Stomach (tissue), 9 donors: ENCODE results near the gene ZNF628. TPM values are rescaled to one million over a fixed set of nuclear protein-coding genes. Genes with fewer than 3 reads are reported as not detected.

ENCODE experiments used
- DNase-seq, 2 donors: peaks; one replicate each; pipeline versions ENCODE4 v3.0.0 to v3.0.0-alpha.2; 2013 to 2019
- H3K27ac ChIP-seq, 5 donors: fragments of 200-600 bp in 4 of 5; sonication (generic) in 4 of 5; one replicate each; pipeline ENCODE4 v1.5.1; 2013 to 2019; ENCODE audit warnings: mild to moderate bottlenecking in 1 of 5, moderate library complexity in 1 of 5
- H3K27me3 ChIP-seq, 3 donors: fragments of 200-600 bp; sonication (generic); one replicate each; pipeline ENCODE4 v1.5.1; 2017 to 2019; ENCODE audit warnings: mixed run types in 1 of 3
- H3K36me3 ChIP-seq, 4 donors: fragments of 200-600 bp; sonication (generic); 1 replicate in 3 of 4; 2 replicates in 1 of 4; pipeline ENCODE4 v1.5.1; 2016 to 2019
- H3K4me1 ChIP-seq, 4 donors: fragments of 200-600 bp; sonication (generic); one replicate each; pipeline ENCODE4 v1.5.1; 2016 to 2019
- H3K4me3 ChIP-seq, 4 donors: fragments of 200-600 bp; sonication (generic) in 3 of 4; one replicate each; pipeline ENCODE4 v1.5.1; 2016 to 2019; ENCODE audit warnings: mild to moderate bottlenecking in 1 of 4
- H3K9me3 ChIP-seq, 4 donors: fragments of 200-600 bp; sonication (generic); one replicate each; pipeline ENCODE4 v1.5.1; 2016 to 2019
- EP300 ChIP-seq: sonication (generic); formaldehyde crosslinking; IDR thresholded peaks from one replicate; pipeline ENCODE4 v1.6.1; 2017; ENCODE audit warnings: antibody characterized with exemption
- POLR2A ChIP-seq, 4 donors: fragments of 450-650 bp; IDR thresholded peaks; one replicate each; pipeline ENCODE4 v1.6.1; 2016; ENCODE audit warnings: antibody characterized with exemption in 4 of 4, control low read depth in 2 of 4, mild to moderate bottlenecking in 1 of 4, moderate library complexity in 1 of 4
- POLR2AphosphoS5 ChIP-seq, 3 donors: sonication (generic); formaldehyde crosslinking; IDR thresholded peaks; one replicate each; pipeline ENCODE4 v1.6.1; 2016; ENCODE audit warnings: antibody characterized with exemption in 3 of 3
- WGBS, 5 donors: extraction: QIAGEN DNeasy Blood & Tissue Kit in 3 of 5; methylation state at CpG; one replicate each; pipeline versions ENCODE4 v1.1.5 to v1.1.7; 2013 to 2018; 5-methylcytosine and 5-hydroxymethylcytosine counted together
- intact Hi-C: fragments of 100-400 bp; cut with DNase I; formaldehyde crosslinking; loops from one replicate; pipeline ENCODE4 v1.15.1; 2023; ENCODE audit warnings: low total_unique reads
- polyA plus RNA-seq, 3 donors: library from polyadenylated mRNA; stranded (reverse); fragments of 200-250 nt; gene quantifications; one replicate each; pipeline ENCODE4 v1.2.3, GENCODE V29; 2013
- total RNA-seq, 5 donors: library from RNA; depleted of rRNA; stranded (reverse); fragments of >200 nt; gene quantifications; one replicate each; pipeline versions ENCODE4 v1.1.0 to v1.2.3, GENCODE V29; 2014 to 2016
- TF ChIP-seq, protein P1 (sequence below), 7 experiments: fragments of 450-650 bp in 4 of 7; fragments of 200-600 bp in 3 of 7; sonication (generic) in 3 of 7; IDR thresholded peaks; one replicate each; pipeline ENCODE4 v1.5.1; 2016 to 2019; ENCODE audit warnings: antibody characterized with exemption in 7 of 7, control low read depth in 2 of 7, mild to moderate bottlenecking in 1 of 7
- donor health status: healthy with polysubstance abuse.
- donor health status: Bipolar disorder and iron deficiency.
- donor health status: healthy.

The ZNF628 gene
- total and polyA plus RNA-seq, 8 donors = 0.58 to 16.1 (median 5.0) TPM

DNA sequence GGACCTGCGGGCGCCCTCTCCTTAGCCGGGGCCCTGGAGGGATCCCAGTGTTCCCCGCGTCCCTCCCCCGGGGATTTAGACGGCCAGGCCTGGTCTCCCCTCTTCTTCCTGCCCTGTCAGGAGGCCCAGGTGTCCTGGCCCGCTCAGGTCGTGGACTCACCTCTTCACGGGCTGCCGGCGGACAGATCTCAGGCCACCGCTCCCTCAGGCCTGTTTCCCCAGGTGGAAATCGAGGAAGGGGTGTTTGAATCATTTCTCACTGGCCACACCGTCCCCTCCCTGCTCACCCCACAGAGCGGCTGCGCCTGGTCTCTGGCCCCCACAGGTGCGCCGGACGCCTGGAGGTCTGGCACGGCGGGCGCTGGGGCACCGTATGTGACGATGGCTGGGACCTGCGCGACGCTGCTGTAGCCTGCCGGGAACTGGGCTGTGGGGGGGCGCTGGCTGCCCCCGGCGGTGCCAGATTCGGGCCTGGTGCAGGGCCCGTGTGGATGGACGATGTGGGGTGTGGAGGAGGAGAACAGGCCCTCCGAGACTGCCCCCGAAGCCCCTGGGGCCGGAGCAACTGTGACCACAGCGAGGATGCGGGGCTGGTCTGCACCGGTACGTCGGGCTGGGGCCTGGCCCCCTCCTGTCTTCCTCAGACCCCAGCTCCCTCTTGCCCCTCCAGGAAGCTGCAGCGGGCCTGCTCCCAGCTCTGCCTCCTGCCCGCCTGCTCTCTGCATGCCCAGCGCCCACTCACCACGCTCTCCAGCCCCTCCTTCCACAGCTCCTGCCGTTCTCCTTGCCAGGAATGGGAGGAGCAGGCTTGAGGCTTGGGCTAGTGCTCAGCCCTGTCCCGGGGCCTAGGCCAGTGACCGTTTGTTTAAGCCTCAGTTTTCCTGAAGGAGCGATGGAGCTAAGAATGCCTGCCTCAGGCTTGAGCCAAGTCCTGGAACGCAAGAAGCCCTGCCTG is 14.3 kb downstream of the ZNF628 start:
- Histone ChIP-seq H3K27me3 (peaks cover 0 to 66% (median 16%) of the 10 kb centered on the region in 3 donors), H3K4me1 (peaks cover 22 to 81% (median 55%) of the 10 kb centered on the region in 4 donors), H3K27ac (peak overlapping the region in 4 of 5 donors; percentile 5 to 96 (median 36)), H3K4me3 (no peak overlapping the region), H3K9me3 (no peaks in the 10 kb centered on the region), H3K36me3 (no peaks in the 10 kb centered on the region)
- intact Hi-C loops = loop anchor here (10.0 kb wide), 2 partner anchors 206 to 346 kb away; partner anchors contain the start of genes BRSK1, HSPBP1 and TNNT1
- no peak for DNase-seq
- WGBS, 5 donors = 64 to 78% (median 74%) methylated on average over 31 to 52 of the region's 52 CpGs
- TF ChIP-seq, protein P1, sequence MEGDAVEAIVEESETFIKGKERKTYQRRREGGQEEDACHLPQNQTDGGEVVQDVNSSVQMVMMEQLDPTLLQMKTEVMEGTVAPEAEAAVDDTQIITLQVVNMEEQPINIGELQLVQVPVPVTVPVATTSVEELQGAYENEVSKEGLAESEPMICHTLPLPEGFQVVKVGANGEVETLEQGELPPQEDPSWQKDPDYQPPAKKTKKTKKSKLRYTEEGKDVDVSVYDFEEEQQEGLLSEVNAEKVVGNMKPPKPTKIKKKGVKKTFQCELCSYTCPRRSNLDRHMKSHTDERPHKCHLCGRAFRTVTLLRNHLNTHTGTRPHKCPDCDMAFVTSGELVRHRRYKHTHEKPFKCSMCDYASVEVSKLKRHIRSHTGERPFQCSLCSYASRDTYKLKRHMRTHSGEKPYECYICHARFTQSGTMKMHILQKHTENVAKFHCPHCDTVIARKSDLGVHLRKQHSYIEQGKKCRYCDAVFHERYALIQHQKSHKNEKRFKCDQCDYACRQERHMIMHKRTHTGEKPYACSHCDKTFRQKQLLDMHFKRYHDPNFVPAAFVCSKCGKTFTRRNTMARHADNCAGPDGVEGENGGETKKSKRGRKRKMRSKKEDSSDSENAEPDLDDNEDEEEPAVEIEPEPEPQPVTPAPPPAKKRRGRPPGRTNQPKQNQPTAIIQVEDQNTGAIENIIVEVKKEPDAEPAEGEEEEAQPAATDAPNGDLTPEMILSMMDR (IDR thresholded peaks at IDR 0.05) = no peak
- TF ChIP-seq EP300 (no peak), POLR2AphosphoS5 (IDR thresholded peaks at IDR 0.05) (no peak), POLR2A (IDR thresholded peaks at IDR 0.05) (no peak)

DNA sequence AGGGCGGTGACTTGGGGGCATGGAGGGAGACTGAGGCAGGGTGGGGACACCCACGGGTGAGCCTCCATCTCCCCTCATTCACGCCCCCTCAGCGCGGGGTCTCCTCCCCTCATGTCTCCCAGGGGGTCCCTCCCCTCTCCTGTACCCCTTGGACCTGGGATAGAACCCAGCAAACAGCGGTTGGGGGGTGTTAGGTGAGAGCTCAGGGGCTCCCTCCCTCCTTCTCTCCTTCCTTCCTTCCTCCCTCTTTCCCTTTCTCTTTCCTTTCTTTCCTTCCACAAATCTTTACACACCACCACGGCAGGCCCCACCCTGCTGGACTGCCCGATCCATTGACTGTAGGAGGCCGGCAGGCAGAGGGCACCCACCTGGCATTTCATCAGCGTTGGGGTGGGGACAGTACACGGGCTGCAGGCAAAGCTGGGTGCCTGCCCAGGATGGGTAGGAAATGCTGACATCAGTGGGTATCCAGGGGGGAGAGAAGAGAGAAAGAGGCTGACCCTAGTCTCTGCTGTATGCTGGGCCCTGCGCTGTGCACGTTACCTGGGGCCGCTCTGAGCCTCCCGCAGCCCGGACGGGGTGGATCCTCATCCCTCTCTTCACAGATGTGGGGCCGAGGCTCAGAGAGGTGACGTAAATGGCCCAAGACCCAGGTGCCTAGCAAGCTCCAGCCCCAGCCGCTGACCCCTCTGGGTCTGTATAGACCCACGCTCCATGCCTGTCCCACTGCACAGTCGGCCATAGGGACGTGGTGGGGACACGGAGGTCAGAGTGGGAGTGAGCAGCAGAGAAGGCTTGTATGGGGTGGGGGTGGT is 15.3 kb downstream of the ZNF628 start:
- 58 to 65% (median 62%) methylated on average over 21 to 24 of the region's 24 CpGs for WGBS, 5 donors
- peaks cover 12 to 71% (median 45%) of the 10 kb centered on the region in 4 donors for H3K4me1 ChIP-seq
- no peak for DNase-seq
- H3K9me3 ChIP-seq = no peaks in the 10 kb centered on the region
- H3K36me3 ChIP-seq = no peaks in the 10 kb centered on the region
- peak overlapping the region in 3 of 5 donors; percentile 20 to 96 (median 51) for H3K27ac ChIP-seq
- TF ChIP-seq POLR2A (IDR thresholded peaks at IDR 0.05) = no peak
- TF ChIP-seq, protein P1 (IDR thresholded peaks at IDR 0.05) = no peak
- TF ChIP-seq POLR2AphosphoS5 (IDR thresholded peaks at IDR 0.05) = no peak
- TF ChIP-seq EP300 = no peak
- H3K27me3 ChIP-seq = peaks cover 0 to 61% (median 16%) of the 10 kb centered on the region in 3 donors
- intact Hi-C loops = loop anchor here (10.0 kb wide), 2 partner anchors 207 to 347 kb away; partner anchors contain the start of genes BRSK1, HSPBP1 and TNNT1
- no peak overlapping the region for H3K4me3 ChIP-seq

DNA sequence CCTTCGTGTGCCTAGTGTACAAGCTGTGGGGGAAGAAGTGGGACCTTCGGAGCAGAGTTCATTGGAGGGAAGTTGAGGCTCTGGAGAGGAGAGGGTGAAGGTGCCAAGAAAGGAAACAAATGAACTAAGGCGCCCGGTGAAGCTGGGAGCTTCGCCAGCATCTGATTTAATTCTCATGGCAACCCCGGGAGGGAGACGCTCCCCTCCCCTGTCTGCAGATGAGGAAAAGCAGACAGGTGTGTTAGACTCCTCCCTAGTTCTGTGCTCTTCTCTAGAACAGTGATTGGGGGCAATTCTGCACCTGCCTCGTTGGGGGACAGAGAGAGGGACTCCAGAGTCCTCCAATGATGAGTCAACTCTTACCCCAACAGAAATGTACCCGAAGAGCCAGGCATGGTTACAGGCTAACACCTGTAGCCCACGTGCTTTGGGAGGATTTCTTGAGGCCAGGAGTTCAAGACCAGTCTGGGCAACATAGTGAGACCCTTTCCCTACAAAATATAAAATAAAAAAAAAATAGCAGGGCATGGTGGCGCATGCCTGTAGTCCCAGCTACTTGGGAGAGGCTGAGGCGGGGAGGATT is 16.0 kb downstream of the ZNF628 start:
- H3K9me3 ChIP-seq = no peaks in the 10 kb centered on the region
- H3K36me3 ChIP-seq = no peaks in the 10 kb centered on the region
- 33 to 43% (median 38%) methylated on average over 12 of the region's 12 CpGs for WGBS, 5 donors
- no peak overlapping the region for H3K4me3 ChIP-seq
- no peak for TF ChIP-seq POLR2AphosphoS5 (IDR thresholded peaks at IDR 0.05)
- TF ChIP-seq, protein P1 (IDR thresholded peaks at IDR 0.05) = no peak
- no peak for TF ChIP-seq EP300
- TF ChIP-seq POLR2A (IDR thresholded peaks at IDR 0.05) = no peak
- H3K27me3 ChIP-seq = peaks cover 0 to 61% (median 16%) of the 10 kb centered on the region in 3 donors
- H3K27ac ChIP-seq = peak overlapping the region in 1 of 5 donors; percentile 96
- intact Hi-C loops = loop anchor here (10.0 kb wide), 2 partner anchors 208 to 348 kb away; partner anchors contain the start of genes BRSK1, HSPBP1 and TNNT1
- peak in 1 of 2 donors; percentile 60 for DNase-seq
- peaks cover 5 to 64% (median 38%) of the 10 kb centered on the region in 4 donors for H3K4me1 ChIP-seq
